ENCODE results near the gene CHCHD6. TPM values are rescaled to one million over a fixed set of nuclear protein-coding genes. Genes with fewer than 3 reads are reported as not detected.

The CHCHD6 gene
- total RNA-seq, 2 experiments from 2014 or later: 15.9 to 16.9 TPM

- CTCF ChIA-PET: no interaction called here
- POLR2A ChIA-PET: no interaction called here
Observed at GRCh38 chr3:126878664-126879063, 174.6 kb downstream of the CHCHD6 start.

GRCh38 chr3:126880901-126881300, 176.9 kb downstream of the CHCHD6 start:
- ChIA-PET POLR2A (no interaction called here), CTCF (no interaction called here)

- POLR2A ChIA-PET: no interaction called here
Observed at GRCh38 chr3:126881861-126882260, 177.8 kb downstream of the CHCHD6 start.

GRCh38 chr3:126883241-126883640, 179.2 kb downstream of the CHCHD6 start:
- ChIA-PET POLR2A (no interaction called here), CTCF (no interaction called here)

More at GRCh38 chr3:126881861-126882260, 177.8 kb downstream of the CHCHD6 start:
- CTCF ChIA-PET: interaction anchor here (0.5 kb wide), 1 partner anchor 36 kb away, joined by 3 read pairs; no protein-coding TSS in a partner anchor

GRCh38 chr3:126885425-126885824, 181.4 kb downstream of the CHCHD6 start:
- POLR2A ChIA-PET: no interaction called here
- CTCF ChIA-PET: no interaction called here

- ChIA-PET POLR2A (no interaction called here), CTCF (no interaction called here)
Observed at GRCh38 chr3:126886217-126886616, 182.2 kb downstream of the CHCHD6 start.

- CTCF ChIA-PET: no interaction called here
- POLR2A ChIA-PET: no interaction called here
Observed at GRCh38 chr3:126887686-126888085, 183.6 kb downstream of the CHCHD6 start.

DNA sequence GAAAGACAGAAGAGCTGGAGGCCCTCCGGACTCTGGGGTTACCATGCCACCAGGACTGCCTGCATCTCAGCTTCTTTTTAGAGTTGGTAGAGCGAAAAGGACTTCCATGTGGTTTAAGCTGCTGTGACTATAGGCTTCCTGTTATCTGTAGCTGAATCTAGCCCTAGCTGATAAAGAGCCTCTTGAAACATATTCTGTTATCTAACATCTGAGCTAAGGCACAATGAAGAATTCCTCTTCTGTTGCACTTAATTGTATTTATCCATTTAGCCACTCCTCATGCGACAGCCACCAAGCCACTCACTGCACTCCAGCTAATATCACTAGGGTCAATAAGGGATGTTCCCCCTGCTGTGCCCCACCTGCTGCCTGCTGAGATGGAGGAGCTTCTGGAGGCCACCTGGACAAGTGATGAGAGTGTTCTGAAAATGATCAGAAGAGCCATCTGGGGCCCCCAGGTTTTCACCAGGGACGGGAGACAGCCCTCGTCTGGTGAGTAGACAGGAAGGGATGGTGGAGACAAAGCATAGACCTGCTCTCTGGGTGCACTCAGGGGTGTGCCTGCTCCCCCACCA, 184.2 kb downstream of the CHCHD6 start:
- ChIA-PET POLR2A (no interaction called here), CTCF (no interaction called here)

GRCh38 chr3:126889276-126890201, 185.5 kb downstream of the CHCHD6 start:
- POLR2A ChIA-PET: no interaction called here
- CTCF ChIA-PET: no interaction called here

DNA sequence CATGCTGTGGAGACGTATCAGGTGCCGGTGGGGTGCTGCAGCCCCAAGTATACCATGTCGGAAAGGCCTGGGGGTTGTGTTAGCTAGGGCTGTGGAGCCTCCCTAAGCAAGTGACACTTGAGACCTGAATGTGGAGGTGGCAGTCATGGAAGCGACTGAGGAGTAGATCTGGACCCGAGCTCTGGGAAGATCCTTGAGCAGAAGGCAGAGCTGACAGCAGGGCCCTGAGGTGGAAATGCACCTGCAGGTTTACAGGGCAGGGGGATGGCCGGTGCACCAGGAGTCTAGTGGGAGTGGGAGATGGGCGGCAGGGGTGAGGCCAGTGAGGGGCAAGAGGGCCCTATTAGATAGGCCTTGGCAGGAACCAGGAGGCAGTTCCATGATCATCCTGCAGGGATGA, 187.1 kb downstream of the CHCHD6 start:
- ChIA-PET CTCF (no interaction called here), POLR2A (no interaction called here)

DNA sequence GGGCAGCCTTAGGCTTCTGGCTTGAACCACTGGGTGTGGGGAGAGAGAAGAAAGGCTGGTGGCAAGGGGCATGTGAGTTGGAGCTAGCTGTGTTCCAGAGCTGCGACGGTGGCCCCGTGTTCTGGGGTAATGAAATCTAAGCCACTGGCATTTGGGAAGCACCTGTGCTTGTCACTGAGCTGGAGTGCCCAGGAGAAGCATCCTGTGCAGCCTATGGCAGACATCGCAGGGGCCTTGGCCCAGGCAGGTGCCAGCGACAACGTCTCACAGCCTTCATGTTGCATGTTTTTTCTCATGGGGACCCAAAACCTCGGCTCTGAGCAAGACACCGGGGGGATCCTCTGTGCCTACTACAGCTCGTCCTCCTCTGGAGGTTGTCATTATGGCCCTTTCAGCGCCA, 187.8 kb downstream of the CHCHD6 start:
- ChIA-PET CTCF (no interaction called here), POLR2A (no interaction called here)

DNA sequence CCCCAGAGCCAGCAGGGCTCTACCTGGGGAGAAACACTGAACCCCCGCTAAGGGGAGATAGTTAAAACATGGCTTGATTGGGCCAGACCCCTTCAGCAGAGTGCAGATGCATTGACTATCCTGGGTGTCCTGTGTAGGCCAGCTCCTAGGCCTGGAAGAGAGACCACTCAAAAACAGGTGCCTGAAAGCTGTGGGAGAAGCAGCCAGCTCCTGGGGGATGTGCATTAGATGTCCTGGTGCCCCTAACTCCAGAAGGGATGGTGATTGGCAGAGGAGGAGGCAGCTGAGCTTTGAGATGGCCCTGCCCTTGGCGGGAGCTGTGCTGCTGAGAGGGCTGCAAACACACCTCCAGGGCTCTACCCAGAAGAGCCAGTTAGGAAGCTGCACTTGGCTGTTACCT, 189.6 kb downstream of the CHCHD6 start:
- ChIA-PET CTCF (no interaction called here), POLR2A (no interaction called here)

GRCh38 chr3:126894475-126894874, 190.4 kb downstream of the CHCHD6 start:
- ChIA-PET CTCF (no interaction called here), POLR2A (no interaction called here)

DNA sequence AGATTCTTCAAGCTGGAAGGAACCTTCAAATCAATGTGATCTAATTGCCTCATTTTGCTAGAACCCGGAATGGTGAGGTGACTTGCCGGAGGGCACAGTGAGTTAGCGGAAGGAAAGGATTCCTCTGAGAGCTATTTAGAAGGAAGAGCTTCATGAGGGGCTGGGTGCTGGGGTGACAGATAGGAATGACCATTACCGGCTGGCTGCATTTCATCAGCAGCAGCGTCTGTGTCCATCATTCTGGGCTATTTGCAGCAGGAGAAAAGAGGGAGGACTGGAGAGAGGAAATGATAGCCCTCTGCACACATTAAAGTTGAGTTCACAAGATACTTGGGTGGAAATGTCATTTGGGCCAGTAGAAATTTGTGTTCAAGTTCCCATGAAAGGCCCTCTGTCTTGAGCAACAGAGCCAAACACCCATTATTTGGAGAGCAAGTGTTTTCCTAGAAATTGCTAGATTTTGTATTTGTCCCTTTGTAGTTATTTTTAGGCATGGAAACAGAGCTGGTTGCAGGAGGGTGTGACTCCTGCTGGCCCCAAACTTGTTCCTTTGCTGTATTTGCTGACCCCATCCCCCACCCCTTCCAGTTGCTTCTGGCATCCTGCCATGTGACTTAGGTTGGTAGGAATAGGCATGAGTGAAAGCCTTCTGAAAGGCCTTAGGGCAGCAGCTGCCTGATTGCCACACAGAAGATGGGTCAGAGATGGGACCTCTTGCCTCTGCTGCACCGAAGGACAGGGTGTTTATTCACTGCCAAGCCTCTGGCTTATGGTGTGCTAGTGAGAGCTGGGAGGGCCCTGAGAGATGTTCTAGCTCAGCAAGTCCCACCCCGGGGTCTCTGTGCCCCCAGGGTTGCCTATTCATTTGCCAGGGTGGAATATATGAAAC, 191.4 kb downstream of the CHCHD6 start:
- CTCF ChIA-PET: no interaction called here
- POLR2A ChIA-PET: no interaction called here

DNA sequence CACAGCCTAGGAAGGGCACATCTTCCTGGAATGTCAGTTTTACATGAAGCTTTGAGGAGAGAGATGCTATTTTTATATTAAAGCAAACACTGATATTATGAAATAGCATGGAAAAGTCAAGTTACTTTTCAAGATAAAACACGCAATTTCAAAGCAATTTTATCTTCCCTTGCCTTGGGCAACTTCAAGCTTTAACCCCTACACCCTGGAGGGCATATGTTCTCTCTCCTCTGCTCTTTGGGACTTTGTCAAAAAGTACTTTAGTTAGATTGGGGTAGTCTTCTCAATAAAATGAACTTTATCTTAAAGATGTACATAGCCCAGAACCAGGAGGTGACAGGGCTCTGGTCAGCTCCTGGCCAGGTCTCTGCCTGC, 192.0 kb downstream of the CHCHD6 start:
- ChIA-PET CTCF (interaction anchor here (0.6 kb wide), 1 partner anchor 23 kb away, joined by 3 read pairs; no protein-coding TSS in a partner anchor), POLR2A (no interaction called here)

GRCh38 chr3:126896968-126897367, 192.9 kb downstream of the CHCHD6 start:
- ChIA-PET CTCF (no interaction called here), POLR2A (no interaction called here)

- ChIA-PET POLR2A (no interaction called here), CTCF (no interaction called here)
Observed at GRCh38 chr3:126897943-126898342, 193.9 kb downstream of the CHCHD6 start.

DNA sequence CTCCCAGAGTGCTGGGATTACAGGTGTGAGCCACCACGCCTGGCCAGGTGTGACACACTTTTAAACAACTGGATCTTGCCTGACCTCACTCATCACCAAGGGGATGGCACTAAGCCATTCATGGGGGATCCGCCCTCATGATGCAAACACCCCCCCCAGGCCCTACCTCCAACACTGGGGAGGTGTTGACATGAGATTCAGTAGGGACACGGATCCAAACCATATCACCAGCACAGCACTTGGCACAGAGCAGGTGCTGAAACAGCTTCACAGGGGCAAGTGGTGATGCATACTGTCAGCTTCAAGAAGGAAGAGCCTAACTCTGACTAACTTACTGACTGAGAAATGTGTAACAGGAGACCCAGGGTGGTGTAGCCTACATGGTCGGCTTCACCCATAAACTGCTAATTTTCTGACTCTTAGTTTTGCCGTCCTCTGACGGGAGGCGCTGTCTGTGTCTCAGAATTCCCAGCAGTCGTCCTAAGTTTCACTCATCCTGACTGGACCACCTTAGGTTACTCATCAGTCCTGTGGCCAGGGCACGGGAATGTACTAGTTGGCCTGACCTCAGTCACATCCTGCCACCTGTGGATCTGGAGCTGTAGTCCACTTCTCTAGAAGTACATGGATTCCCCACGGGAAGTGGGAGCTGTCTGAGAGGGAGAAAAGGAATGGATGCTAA, 197.0 kb downstream of the CHCHD6 start:
- CTCF ChIA-PET: no interaction called here
- POLR2A ChIA-PET: no interaction called here

DNA sequence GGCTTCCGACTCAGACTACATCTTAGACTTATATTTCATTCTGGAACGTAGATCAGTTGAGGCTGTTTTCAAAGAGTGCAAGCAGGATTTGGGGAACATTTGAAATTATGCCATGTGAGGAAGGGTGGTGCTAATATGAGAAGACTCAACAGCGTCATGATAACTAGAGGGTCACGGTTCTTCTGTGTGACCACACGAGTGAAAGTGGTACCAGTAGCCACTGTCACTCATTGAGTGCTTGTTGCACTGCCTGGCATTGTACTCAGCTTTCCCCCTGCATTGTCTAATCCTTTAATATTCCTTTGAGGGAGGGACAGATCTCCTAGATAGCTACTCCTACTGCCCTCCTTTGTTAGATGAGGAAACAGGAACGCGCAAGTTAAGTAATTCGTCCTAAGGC, 197.6 kb downstream of the CHCHD6 start:
- CTCF ChIA-PET: no interaction called here

DNA sequence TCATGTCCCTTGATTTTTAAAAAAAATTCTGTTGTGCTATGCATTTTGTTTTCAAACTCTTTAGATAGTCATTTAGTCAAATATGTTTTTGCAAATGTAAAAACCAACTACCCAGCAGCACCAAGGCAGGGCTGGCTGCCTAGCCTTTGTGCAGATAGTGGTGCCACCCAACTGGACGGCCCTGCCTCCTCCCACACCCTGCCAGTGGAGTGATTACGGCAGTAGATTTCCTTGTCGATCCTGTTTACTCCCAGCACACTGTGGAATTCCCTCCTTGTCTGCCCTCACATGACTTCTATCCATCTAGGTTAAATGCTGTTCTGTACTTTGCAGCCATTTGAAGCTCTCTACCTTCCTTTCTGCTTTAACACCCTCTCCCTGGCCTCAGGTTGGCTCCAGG, 199.5 kb downstream of the CHCHD6 start:
- ChIA-PET POLR2A (no interaction called here), CTCF (no interaction called here)

More for the DNA sequence above, 197.6 kb downstream of the CHCHD6 start:
- POLR2A ChIA-PET: no interaction called here
